GM06990 (cell line): ENCODE measurements around the gene HDAC11.

Experiments
- DNase-seq: peaks from one replicate; pipeline ENCODE4 v3.0.0-alpha.2; 2011; ENCODE audit not compliant: insufficient read length; ENCODE audit errors: extremely low read depth
- H3K27me3 ChIP-seq: replicated peaks from 2 replicates; pipeline ENCODE4 v1.6.0; 2011; ENCODE audit warnings: low read length; ENCODE audit not compliant: control insufficient read depth, insufficient read depth
- H3K36me3 ChIP-seq: 2 replicates; pipeline ENCODE4 v1.5.1; 2011; ENCODE audit warnings: low read length; ENCODE audit not compliant: control insufficient read depth, insufficient read depth
- H3K4me3 ChIP-seq: replicated peaks from 2 replicates; pipeline ENCODE4 v1.5.1; 2011; ENCODE audit warnings: low read depth, mild to moderate bottlenecking, control low read depth, low read length
- CTCF ChIP-seq: IDR thresholded peaks from 2 replicates; pipeline ENCODE4 v1.5.1; 2011; ENCODE audit warnings: low read length, control low read depth, mild to moderate bottlenecking, inconsistent platforms; ENCODE audit not compliant: insufficient read depth, poor library complexity, severe bottlenecking

Gene HDAC11

GRCh38 chr3:13535526-13535875 lies 55.4 kb downstream of the HDAC11 start:
- Histone ChIP-seq H3K27me3 (peaks cover 1% of the 10 kb centered on the region), H3K36me3 (no peaks in the 10 kb centered on the region), H3K4me3 (no peak overlapping the region)
- no peak for TF ChIP-seq CTCF
- DNase-seq: no peak

- Histone ChIP-seq H3K36me3 (no peaks in the 10 kb centered on the region), H3K4me3 (no peak overlapping the region), H3K27me3 (peaks cover 1% of the 10 kb centered on the region)
- no peak for TF ChIP-seq CTCF
- no peak for DNase-seq
Observed at GRCh38 chr3:13535905-13536304, 55.8 kb downstream of the HDAC11 start.

GRCh38 chr3:13536432-13536831 lies 56.3 kb downstream of the HDAC11 start:
- H3K36me3 ChIP-seq: no peaks in the 10 kb centered on the region
- H3K27me3 ChIP-seq: peaks cover 1% of the 10 kb centered on the region
- TF ChIP-seq CTCF: no peak
- no peak overlapping the region for H3K4me3 ChIP-seq
- DNase-seq: no peak

GRCh38 chr3:13536832-13537231 lies 56.7 kb downstream of the HDAC11 start:
- H3K4me3 ChIP-seq: no peak overlapping the region
- DNase-seq: no peak
- H3K36me3 ChIP-seq: no peaks in the 10 kb centered on the region
- no peak for TF ChIP-seq CTCF
- H3K27me3 ChIP-seq: peaks cover 1% of the 10 kb centered on the region

- peaks cover 1% of the 10 kb centered on the region for H3K27me3 ChIP-seq
- H3K4me3 ChIP-seq: no peak overlapping the region
- no peak for TF ChIP-seq CTCF
- no peak for DNase-seq
- H3K36me3 ChIP-seq: no peaks in the 10 kb centered on the region
Observed at GRCh38 chr3:13537244-13537908, 57.3 kb downstream of the HDAC11 start.

GRCh38 chr3:13537909-13538296 lies 57.8 kb downstream of the HDAC11 start:
- Histone ChIP-seq H3K27me3 (peaks cover 1% of the 10 kb centered on the region), H3K36me3 (no peaks in the 10 kb centered on the region), H3K4me3 (no peak overlapping the region)
- DNase-seq: no peak
- TF ChIP-seq CTCF: no peak
